ENCODE results near the gene RPA3. TPM values are rescaled to one million over a fixed set of nuclear protein-coding genes. Genes with fewer than 3 reads are reported as not detected.

Gene RPA3
- total and polyA plus RNA-seq, 2 of the 13 experiments (the other 11 are each of a cell fraction or from before 2014, with no cell fraction given) = 38.3 to 154 TPM

GRCh38 chr7:7607010-7607409, 111.4 kb downstream of the RPA3 start:
- H2AFZ ChIP-seq (ENCODE audit: low read length) = no peak overlapping the region
- TF ChIP-seq ZUFSP (CRISPR knock-in tag; IDR thresholded peaks at IDR 0.05; ENCODE audit: borderline replicate concordance) = no peak
- no peak for TF ChIP-seq HMGXB3 (CRISPR knock-in tag; IDR thresholded peaks at IDR 0.05; ENCODE audit: borderline replicate concordance)
- TF ChIP-seq ZFP82 (CRISPR knock-in tag; IDR thresholded peaks at IDR 0.05; ENCODE audit: borderline replicate concordance) = no peak
- no peak for TF ChIP-seq ZNF772 (CRISPR knock-in tag; IDR thresholded peaks at IDR 0.05)
- TF ChIP-seq ZSCAN30 (CRISPR knock-in tag; IDR thresholded peaks at IDR 0.05) = no peak
- TF ChIP-seq ZNF704 (CRISPR knock-in tag; IDR thresholded peaks at IDR 0.05; ENCODE audit: borderline replicate concordance) = no peak
- TF ChIP-seq JUN (CRISPR knock-in tag; IDR thresholded peaks at IDR 0.05) = no peak
- in situ Hi-C loops (cut with HindIII; ENCODE audit: extremely low pct_ligation_motif_present, low pct_unique_long_range_greater_than_20kb) (no loop called here), intact Hi-C loops (cut with micrococcal nuclease; ENCODE audit: unreplicated experiment) (no loop called here)
- H3K27ac ChIP-seq (ENCODE audit: extremely low read length, insufficient read depth, low read length) = no peak overlapping the region
- CTCF ChIA-PET (ENCODE audit: low intra/inter-chr PET ratio, low total read pairs) = no interaction called here
- ATAC-seq = no peak
- no peaks in the 10 kb centered on the region for H4K20me1 ChIP-seq (ENCODE audit: insufficient read depth, low read length)
- H3K4me3 ChIP-seq (replicated peaks in 1 of 3; ENCODE audit: insufficient read depth in 1 of 3, low read depth in 2 of 3, low read length in 3 of 3) = no peak overlapping the region
- DNase-seq (ENCODE audit: low spot score) = no peak
- POLR2A ChIA-PET = no interaction called here
- no peaks in the 10 kb centered on the region for H3K79me2 ChIP-seq (ENCODE audit: insufficient read depth, low read length)
- peaks cover 0 to 2% of the 10 kb centered on the region in 2 experiments; a peak in 4 of 5 replicates for H3K36me3 ChIP-seq (replicated peaks in 1 of 2; ENCODE audit: control insufficient read depth in 1 of 2, insufficient read depth in 2 of 2, low read length in 2 of 2)
- WGBS (ENCODE audit: low lambda C conversion rate) = 62% methylated on average over 3 of the region's 3 CpGs
- no peaks in the 10 kb centered on the region for H3K4me1 ChIP-seq (ENCODE audit: insufficient read depth, low read length)
- H3K9ac ChIP-seq (ENCODE audit: insufficient read depth, low read depth, low read length) = no peak overlapping the region
- H3K9me3 ChIP-seq (ENCODE audit: low read length) = no peaks in the 10 kb centered on the region
- BruUV-seq (replicated peaks) = no TSS peak
- H3K27me3 ChIP-seq (ENCODE audit: control insufficient read depth in 1 of 2, insufficient read depth in 2 of 2, low read length in 2 of 2) = no peaks in the 10 kb centered on the region
- no peak for FAIRE-seq
- no peak overlapping the region for H3K4me2 ChIP-seq (ENCODE audit: low read depth, low read length)

All from HepG2 (cell line).